Trophoblast cell (in vitro differentiated cells and primary cell): Measurements from ENCODE around the gene SORT1.

Source experiments
- DNase-seq, 2 donors: peaks; one replicate each; pipeline ENCODE4 v3.0.0-alpha.2; 2016
- H2AFZ ChIP-seq: 2 replicates; pipeline ENCODE4 v1.6.1; 2013; ENCODE audit warnings: low read length, moderate library complexity, mild to moderate bottlenecking; ENCODE audit not compliant: insufficient read depth, poor library complexity
- H2AK5ac ChIP-seq: 2 replicates; pipeline ENCODE4 v1.6.1; 2013; ENCODE audit warnings: mild to moderate bottlenecking, low read length
- H2BK120ac ChIP-seq: 2 replicates; pipeline ENCODE4 v1.6.1; 2013; ENCODE audit warnings: low read length, mild to moderate bottlenecking, moderate library complexity; ENCODE audit not compliant: insufficient read depth, poor library complexity
- H2BK12ac ChIP-seq: 2 replicates; pipeline ENCODE4 v1.6.1; 2013; ENCODE audit warnings: mild to moderate bottlenecking, low read length, moderate library complexity
- H2BK5ac ChIP-seq: 2 replicates; pipeline ENCODE4 v1.6.1; 2013; ENCODE audit warnings: low read length, low read depth, moderate library complexity, mild to moderate bottlenecking; ENCODE audit not compliant: poor library complexity
- H3K14ac ChIP-seq: 2 replicates; pipeline ENCODE4 v1.6.1; 2013; ENCODE audit warnings: mild to moderate bottlenecking, low read length
- H3K18ac ChIP-seq: 2 replicates; pipeline ENCODE4 v1.6.1; 2013; ENCODE audit warnings: mild to moderate bottlenecking, low read length
- H3K23ac ChIP-seq: 2 replicates; pipeline ENCODE4 v1.6.1; 2013; ENCODE audit warnings: low read length
- H3K27ac ChIP-seq: 2 replicates; pipeline ENCODE4 v1.5.1; 2013; ENCODE audit warnings: low read depth, mild to moderate bottlenecking, inconsistent platforms, low read length, moderate library complexity
- H3K27me3 ChIP-seq: 2 replicates; pipeline ENCODE4 v1.6.1; 2013; ENCODE audit warnings: inconsistent platforms, mild to moderate bottlenecking, low read length, moderate library complexity; ENCODE audit not compliant: insufficient read depth
- H3K36me3 ChIP-seq, 2 experiments: 1 replicate in 1 of 2; 2 replicates in 1 of 2; pipeline ENCODE4 v1.6.1; 2013; ENCODE audit warnings: low read length in 2 of 2, mild to moderate bottlenecking in 2 of 2, moderate library complexity in 1 of 2; ENCODE audit not compliant: insufficient read depth in 2 of 2, control insufficient read depth in 1 of 2
- H3K4ac ChIP-seq: 2 replicates; pipeline ENCODE4 v1.6.1; 2013; ENCODE audit warnings: low read depth, mild to moderate bottlenecking, low read length, moderate library complexity
- H3K4me1 ChIP-seq, 2 experiments: 1 replicate in 1 of 2; 2 replicates in 1 of 2; pipeline ENCODE4 v1.6.1; 2013; ENCODE audit warnings: low read length in 2 of 2, mild to moderate bottlenecking in 2 of 2, moderate library complexity in 1 of 2; ENCODE audit not compliant: insufficient read depth in 2 of 2, control insufficient read depth in 1 of 2
- H3K4me2 ChIP-seq: 2 replicates; pipeline ENCODE4 v1.6.1; 2013; ENCODE audit warnings: inconsistent platforms, mild to moderate bottlenecking, low read length, moderate library complexity
- H3K4me3 ChIP-seq: 2 replicates; pipeline ENCODE4 v1.5.1; 2013; ENCODE audit warnings: mild to moderate bottlenecking, low read depth, low read length, inconsistent platforms
- H3K79me1 ChIP-seq: one replicate; pipeline ENCODE4 v1.6.1; 2013; ENCODE audit warnings: low read length
- H3K79me2 ChIP-seq: 2 replicates; pipeline ENCODE4 v1.6.1; 2013; ENCODE audit warnings: low read length, mild to moderate bottlenecking; ENCODE audit not compliant: control insufficient read depth, insufficient read depth, poor library complexity
- H3K9ac ChIP-seq: 2 replicates; pipeline ENCODE4 v1.6.1; 2013; ENCODE audit warnings: mild to moderate bottlenecking, low read length
- H3K9me3 ChIP-seq: 2 replicates; pipeline ENCODE4 v1.6.1; 2013; ENCODE audit warnings: low read depth, mild to moderate bottlenecking, control low read depth, inconsistent platforms, low read length; ENCODE audit not compliant: insufficient read depth
- H4K12ac ChIP-seq: 2 replicates; pipeline ENCODE4 v1.6.1; 2013; ENCODE audit warnings: low read depth, mild to moderate bottlenecking, low read length, moderate library complexity
- H4K8ac ChIP-seq: 2 replicates; pipeline ENCODE4 v1.6.1; 2013; ENCODE audit warnings: low read depth, mild to moderate bottlenecking, low read length, moderate library complexity
- H4K91ac ChIP-seq: one replicate; pipeline ENCODE4 v1.6.1; 2013; ENCODE audit warnings: low read depth, mild to moderate bottlenecking, low read length, moderate library complexity
- WGBS: extraction: QIAGEN DNeasy Blood & Tissue Kit; methylation state at CpG from one replicate; pipeline ENCODE4 v1.1.7; 2013; ENCODE audit warnings: missing lambda C conversion rate; ENCODE audit not compliant: insufficient read length, insufficient coverage; ENCODE audit errors: extremely low coverage; 5-methylcytosine and 5-hydroxymethylcytosine counted together

The SORT1 gene

GRCh38 chr1:109269981-109270622 is 127.6 kb downstream of the SORT1 start:
- Histone ChIP-seq H2BK120ac (no peak overlapping the region), H2BK5ac (no peak overlapping the region), H3K23ac (no peak overlapping the region), H4K12ac (no peak overlapping the region), H3K9me3 (peaks cover 14% of the 10 kb centered on the region), H3K36me3 (peaks cover 65 to 72% of the 10 kb centered on the region in 2 experiments), H3K4me3 (no peak overlapping the region), H3K14ac (no peak overlapping the region), H3K4ac (no peak overlapping the region), H3K4me1 (peaks cover 23 to 31% of the 10 kb centered on the region in 2 experiments), H3K79me2 (peaks cover 4% of the 10 kb centered on the region), H2BK12ac (no peak overlapping the region), H4K91ac (no peak overlapping the region), H3K27me3 (no peaks in the 10 kb centered on the region), H3K79me1 (peaks cover 32% of the 10 kb centered on the region), H3K27ac (no peak overlapping the region), H2AK5ac (no peak overlapping the region), H3K18ac (no peak overlapping the region), H4K8ac (no peak overlapping the region), H3K9ac (no peak overlapping the region), H3K4me2 (no peak overlapping the region), H2AFZ (no peak overlapping the region)
- WGBS, result no CpG with 5 or more reads among the region's 17 CpGs
- DNase-seq, result no peak

- peaks cover 72 to 80% of the 10 kb centered on the region in 2 experiments for H3K36me3 ChIP-seq
- peaks cover 3% of the 10 kb centered on the region for H3K79me2 ChIP-seq
- no peak overlapping the region for H3K4me3 ChIP-seq
- H3K23ac ChIP-seq, result no peak overlapping the region
- H2AK5ac ChIP-seq, result no peak overlapping the region
- peaks cover 21 to 27% of the 10 kb centered on the region in 2 experiments for H3K4me1 ChIP-seq
- H4K12ac ChIP-seq, result no peak overlapping the region
- H4K91ac ChIP-seq, result no peak overlapping the region
- H3K27ac ChIP-seq, result no peak overlapping the region
- no peak overlapping the region for H2BK12ac ChIP-seq
- H3K9me3 ChIP-seq, result peaks cover 14% of the 10 kb centered on the region
- H3K27me3 ChIP-seq, result no peaks in the 10 kb centered on the region
- H2AFZ ChIP-seq, result no peak overlapping the region
- H3K4me2 ChIP-seq, result no peak overlapping the region
- H3K9ac ChIP-seq, result no peak overlapping the region
- H2BK5ac ChIP-seq, result no peak overlapping the region
- no peak overlapping the region for H4K8ac ChIP-seq
- H3K18ac ChIP-seq, result no peak overlapping the region
- no peak overlapping the region for H3K14ac ChIP-seq
- no CpG with 5 or more reads among the region's 33 CpGs for WGBS
- DNase-seq, result no peak
- peaks cover 27% of the 10 kb centered on the region for H3K79me1 ChIP-seq
- H3K4ac ChIP-seq, result no peak overlapping the region
- no peak overlapping the region for H2BK120ac ChIP-seq
Observed at GRCh38 chr1:109269212-109269980, 128.3 kb downstream of the SORT1 start.

- no peak overlapping the region for H2AK5ac ChIP-seq
- no peak overlapping the region for H4K8ac ChIP-seq
- no peak overlapping the region for H3K23ac ChIP-seq
- no CpG with 5 or more reads among the region's 29 CpGs for WGBS
- no peak overlapping the region for H4K91ac ChIP-seq
- DNase-seq, result no peak
- H3K4ac ChIP-seq, result no peak overlapping the region
- peaks cover 15 to 22% of the 10 kb centered on the region in 2 experiments for H3K4me1 ChIP-seq
- H3K18ac ChIP-seq, result no peak overlapping the region
- no peak overlapping the region for H3K14ac ChIP-seq
- no peak overlapping the region for H2BK12ac ChIP-seq
- peaks cover 14% of the 10 kb centered on the region for H3K9me3 ChIP-seq
- no peak overlapping the region for H2BK120ac ChIP-seq
- H3K4me3 ChIP-seq, result no peak overlapping the region
- no peaks in the 10 kb centered on the region for H3K27me3 ChIP-seq
- no peak overlapping the region for H3K4me2 ChIP-seq
- no peak overlapping the region for H3K9ac ChIP-seq
- peaks cover 19% of the 10 kb centered on the region for H3K79me1 ChIP-seq
- H4K12ac ChIP-seq, result no peak overlapping the region
- H3K79me2 ChIP-seq, result no peaks in the 10 kb centered on the region
- no peak overlapping the region for H2AFZ ChIP-seq
- H3K36me3 ChIP-seq, result peaks cover 76 to 79% of the 10 kb centered on the region in 2 experiments
- no peak overlapping the region for H2BK5ac ChIP-seq
- no peak overlapping the region for H3K27ac ChIP-seq
Observed at GRCh38 chr1:109268431-109269211, 129.1 kb downstream of the SORT1 start.

- peaks cover 14% of the 10 kb centered on the region for H3K9me3 ChIP-seq
- no CpG with 5 or more reads among the region's 17 CpGs for WGBS
- DNase-seq, result peak; percentile 87 to 93
- no peak overlapping the region for H4K8ac ChIP-seq
- no peaks in the 10 kb centered on the region for H3K79me2 ChIP-seq
- H3K27ac ChIP-seq, result no peak overlapping the region
- peak overlapping the region; percentile 5 for H2BK120ac ChIP-seq
- H2BK5ac ChIP-seq, result peak overlapping the region; percentile 18
- peaks cover 78 to 80% of the 10 kb centered on the region in 2 experiments for H3K36me3 ChIP-seq
- no peak overlapping the region for H3K9ac ChIP-seq
- H3K4me1 ChIP-seq, result peaks cover 8 to 14% of the 10 kb centered on the region in 2 experiments
- H2BK12ac ChIP-seq, result peak overlapping the region; percentile 63
- no peak overlapping the region for H2AK5ac ChIP-seq
- no peak overlapping the region for H3K4ac ChIP-seq
- H3K4me3 ChIP-seq, result no peak overlapping the region
- H3K23ac ChIP-seq, result no peak overlapping the region
- H4K12ac ChIP-seq, result no peak overlapping the region
- peaks cover 11% of the 10 kb centered on the region for H3K79me1 ChIP-seq
- peak overlapping the region; percentile 2 for H3K18ac ChIP-seq
- H2AFZ ChIP-seq, result no peak overlapping the region
- H4K91ac ChIP-seq, result peak overlapping the region; percentile 31
- H3K27me3 ChIP-seq, result no peaks in the 10 kb centered on the region
- no peak overlapping the region for H3K4me2 ChIP-seq
- H3K14ac ChIP-seq, result peak overlapping the region; percentile 10
Observed at GRCh38 chr1:109267743-109268300, 129.9 kb downstream of the SORT1 start.
